GM18873 (cell line): ENCODE measurements around the gene GPR12.
"Not testable (repeated sequence)": the region's sequence is repeated elsewhere in the genome, so short reads cannot be mapped to it uniquely, and the experiment has no call there.

ENCODE experiments used
- ATAC-seq: cut with Tn5 transposase; IDR thresholded peaks from one replicate; pipeline ENCODE4 v1.9.1; 2021; ENCODE audit warnings: mild to moderate bottlenecking, moderate library complexity, moderate number of reproducible peaks; ENCODE audit not compliant: unreplicated experiment, low FRiP score

The GPR12 gene

DNA sequence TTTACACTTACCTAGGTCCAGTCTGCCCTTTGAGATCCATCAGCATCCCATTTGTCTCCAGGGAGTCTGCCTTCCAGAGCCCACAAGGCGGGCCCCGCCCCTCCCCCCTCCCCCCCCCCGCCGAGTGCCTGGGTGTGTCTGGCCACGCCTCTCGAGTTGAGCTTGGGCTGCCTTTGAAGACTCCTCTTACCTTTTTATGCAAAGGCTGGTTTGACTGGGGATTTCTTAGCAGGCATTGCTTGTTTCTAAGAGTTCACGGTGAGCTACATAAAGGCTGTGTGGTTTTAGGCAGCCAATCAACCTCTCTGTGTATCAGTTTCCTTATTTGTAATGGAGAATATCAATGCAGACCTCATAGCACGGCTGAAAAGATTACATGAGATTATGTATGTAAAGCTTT lies 11.3 kb downstream of the GPR12 start:
- no peak for ATAC-seq

GRCh38 chr13:26747706-26748105 lies 12.9 kb downstream of the GPR12 start:
- no peak for ATAC-seq

- ATAC-seq, result no peak
These were observed 16.6 kb downstream of the GPR12 start for GRCh38 chr13:26743971-26744370.

DNA sequence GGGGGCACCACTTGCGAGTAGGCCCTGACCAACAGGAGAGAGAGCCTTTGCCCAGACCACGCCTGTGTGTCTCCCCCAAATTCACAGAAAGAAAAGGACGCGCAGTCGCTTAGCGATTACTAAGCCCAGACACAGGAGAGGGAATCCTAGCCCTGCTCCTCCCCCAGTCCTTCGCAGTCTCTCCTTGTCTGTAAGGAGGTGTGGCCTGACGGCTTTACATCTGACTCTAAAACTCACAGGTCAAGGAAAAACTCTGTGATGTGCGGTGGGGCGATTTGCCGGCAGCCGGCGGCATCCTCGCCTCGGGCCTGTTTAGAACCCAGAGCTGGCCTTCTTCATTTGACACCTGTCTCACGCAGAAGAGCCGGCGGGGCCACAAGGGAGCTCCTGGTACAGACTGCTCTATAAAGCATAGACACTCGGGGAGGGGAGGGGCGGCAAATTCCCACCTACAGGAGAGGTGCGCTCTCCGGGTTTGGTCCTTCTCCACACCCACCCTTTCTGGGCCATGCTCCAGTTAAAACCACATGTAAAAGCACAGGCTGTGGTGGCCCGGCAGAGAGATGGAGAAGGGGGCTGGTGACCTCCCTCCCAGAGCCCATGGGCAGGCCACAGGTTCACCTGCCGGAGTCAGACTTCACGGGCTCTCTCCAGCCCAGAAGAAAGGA lies 17.8 kb downstream of the GPR12 start:
- no peak for ATAC-seq

DNA sequence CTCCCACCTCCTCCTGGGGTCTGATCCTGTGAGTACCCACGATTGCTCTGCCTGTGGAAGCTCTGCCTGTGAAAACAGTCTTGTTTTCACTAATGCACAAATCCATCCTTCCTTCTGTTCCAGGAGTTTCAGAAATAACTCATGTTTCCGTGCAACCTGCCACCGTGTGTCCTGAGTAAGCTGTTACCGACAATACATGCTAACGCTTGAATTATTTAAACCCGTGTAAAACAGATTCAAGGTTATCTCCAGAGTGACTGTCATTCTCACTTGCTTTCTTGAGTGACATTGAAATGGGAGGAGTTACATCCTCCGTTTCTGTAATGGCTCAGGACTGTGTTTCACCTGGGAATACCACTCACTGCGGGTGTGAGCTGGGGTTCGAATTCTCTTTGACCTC lies 24.9 kb downstream of the GPR12 start:
- no peak for ATAC-seq

- ATAC-seq, result no peak
These were observed 33.0 kb downstream of the GPR12 start for GRCh38 chr13:26727633-26728032.

DNA sequence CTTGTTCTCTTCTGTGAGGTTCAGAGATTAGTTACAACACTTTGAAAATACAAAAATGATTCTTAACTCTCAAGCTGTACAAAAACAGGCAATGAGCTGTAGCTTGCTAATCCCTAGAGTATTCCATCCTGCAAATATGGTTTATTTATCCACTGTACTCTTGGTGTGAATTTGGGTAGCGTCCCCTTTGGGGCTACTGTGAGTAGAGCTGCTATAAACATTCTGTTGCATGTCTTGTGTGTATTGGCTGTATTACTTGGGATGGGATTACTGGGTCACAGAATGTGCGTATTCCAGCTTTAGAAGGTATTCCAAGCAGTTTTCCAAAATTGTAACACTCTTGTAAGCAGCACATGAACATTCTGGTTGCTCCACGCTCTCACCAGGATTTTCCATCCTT lies 33.5 kb downstream of the GPR12 start:
- no peak for ATAC-seq

- ATAC-seq, result no peak
These were observed 33.9 kb downstream of the GPR12 start for GRCh38 chr13:26726684-26727083.

DNA sequence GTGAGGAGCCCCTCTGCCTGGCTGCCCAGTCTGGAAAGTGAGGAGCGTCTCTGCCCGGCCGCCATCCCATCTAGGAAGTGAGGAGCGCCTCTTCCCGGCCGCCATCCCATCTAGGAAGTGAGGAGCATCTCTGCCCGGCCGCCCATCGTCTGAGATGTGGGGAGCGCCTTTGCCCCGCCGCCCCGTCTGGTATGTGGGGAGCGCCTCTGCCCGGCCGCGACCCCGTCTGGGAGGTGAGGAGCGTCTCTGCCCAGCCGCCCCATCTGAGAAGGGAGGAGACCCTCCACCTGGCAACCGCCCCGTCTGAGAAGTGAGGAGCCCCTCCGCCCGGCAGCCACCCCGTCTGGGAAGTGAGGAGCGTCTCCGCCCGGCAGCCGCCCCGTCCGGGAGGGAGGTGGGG lies 37.0 kb downstream of the GPR12 start:
- ATAC-seq, result not testable (repeated sequence)

GRCh38 chr13:26722321-26722720 lies 38.3 kb downstream of the GPR12 start:
- no peak for ATAC-seq

GRCh38 chr13:26721251-26722121 lies 39.1 kb downstream of the GPR12 start:
- ATAC-seq, result no peak

DNA sequence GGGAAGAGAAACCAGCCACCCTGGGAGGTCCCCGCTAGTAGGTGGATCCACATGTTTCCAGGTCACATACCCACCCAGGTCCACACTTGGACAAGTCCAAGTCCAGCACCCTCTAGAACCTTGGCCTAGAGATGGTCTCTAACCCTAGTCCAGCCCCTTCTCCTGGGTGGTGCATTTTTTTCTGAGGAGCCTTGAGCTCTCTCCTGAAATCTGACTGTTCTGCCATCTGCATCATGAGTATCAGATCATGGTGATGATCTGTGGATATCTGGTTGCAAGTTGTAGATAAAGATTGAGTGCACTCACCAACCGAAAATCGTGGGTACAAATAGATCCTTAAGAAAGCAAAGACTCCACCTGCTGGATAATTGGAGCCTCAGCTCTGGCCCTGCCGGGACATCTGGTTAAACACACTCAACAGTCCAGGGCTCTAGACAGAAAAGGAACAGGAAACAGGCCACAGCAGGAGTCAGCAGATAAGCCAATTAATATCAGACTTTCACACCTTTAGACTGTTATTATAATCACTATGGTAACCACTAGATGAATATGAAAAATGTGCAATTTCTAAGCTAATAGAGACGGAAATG lies 41.1 kb downstream of the GPR12 start:
- ATAC-seq, result no peak

DNA sequence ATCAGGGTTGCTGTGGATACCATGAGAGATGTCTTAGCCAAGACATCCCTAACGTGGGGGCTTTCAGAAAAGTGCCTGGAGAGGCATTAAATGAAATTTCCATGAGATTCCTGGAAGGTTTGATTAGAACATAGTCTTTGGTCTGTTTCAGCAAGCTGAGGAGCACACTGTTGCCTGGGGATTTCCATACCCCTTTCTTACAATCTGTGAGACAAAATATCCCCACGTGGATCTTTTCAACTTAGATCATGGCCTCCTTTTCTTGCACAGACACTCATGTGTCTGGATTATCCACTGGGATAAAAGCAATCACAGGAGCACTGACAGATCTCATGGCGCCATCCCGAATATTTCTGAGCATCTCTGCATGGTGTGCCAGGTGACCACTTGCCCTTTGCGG lies 41.7 kb downstream of the GPR12 start:
- ATAC-seq, result no peak

DNA sequence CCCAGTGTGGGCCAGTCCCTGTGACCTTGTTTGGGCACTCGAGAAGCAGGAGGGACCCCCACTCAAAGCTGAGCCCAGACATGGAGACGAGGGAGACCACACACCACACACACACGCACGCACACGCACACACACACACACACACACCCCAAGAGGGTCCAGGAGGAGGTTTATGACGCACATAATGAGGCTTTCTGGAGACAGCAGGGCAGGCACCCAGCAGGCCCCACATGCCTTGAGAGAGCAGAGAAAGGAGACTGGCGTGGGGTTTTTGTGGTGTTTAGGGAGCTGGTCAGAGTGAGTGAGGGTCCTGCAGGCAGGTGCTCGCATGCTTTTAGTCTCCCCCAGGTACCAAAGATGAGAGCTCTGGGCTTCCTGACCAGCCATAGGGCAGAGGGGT lies 42.4 kb downstream of the GPR12 start:
- no peak for ATAC-seq

DNA sequence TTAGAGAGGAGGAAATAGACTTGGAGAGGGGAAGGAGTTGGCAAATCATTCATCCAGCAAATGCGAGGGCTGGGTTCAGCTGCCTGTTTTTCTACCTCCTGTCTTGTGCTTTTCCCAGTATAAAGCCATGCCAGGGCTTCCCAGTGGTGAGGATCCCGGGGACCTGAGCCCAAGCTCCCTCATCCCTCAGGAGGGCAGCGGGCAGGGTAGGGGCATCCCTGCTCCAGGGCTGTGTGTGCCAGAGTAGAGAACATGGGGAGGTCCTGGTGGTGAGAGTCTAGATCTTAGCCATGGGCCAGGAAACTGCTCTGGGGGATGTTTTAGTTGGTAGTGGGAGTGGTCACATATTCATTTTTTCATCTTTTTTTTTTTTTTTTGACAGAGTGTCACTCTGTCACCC lies 43.6 kb downstream of the GPR12 start:
- no peak for ATAC-seq

DNA sequence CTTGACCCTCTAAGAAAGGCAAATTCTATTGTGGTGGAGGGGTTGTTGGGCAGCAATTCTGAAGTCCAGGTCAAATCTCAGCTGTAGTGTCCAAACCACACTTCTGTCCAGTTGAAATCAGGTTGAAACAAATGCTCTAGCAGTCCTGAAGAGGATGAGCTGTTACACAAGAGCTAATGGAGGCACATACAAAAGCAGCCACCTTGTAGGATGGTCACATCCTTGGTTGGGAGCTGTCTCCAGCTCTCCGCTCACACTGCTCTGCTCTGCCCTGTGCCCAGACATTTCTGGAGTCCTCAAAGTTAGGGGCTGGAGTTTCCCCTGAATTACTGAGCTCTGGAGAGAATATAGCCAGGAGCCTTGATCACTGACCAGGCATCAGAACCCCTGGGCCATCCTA lies 47.2 kb downstream of the GPR12 start:
- no peak for ATAC-seq

DNA sequence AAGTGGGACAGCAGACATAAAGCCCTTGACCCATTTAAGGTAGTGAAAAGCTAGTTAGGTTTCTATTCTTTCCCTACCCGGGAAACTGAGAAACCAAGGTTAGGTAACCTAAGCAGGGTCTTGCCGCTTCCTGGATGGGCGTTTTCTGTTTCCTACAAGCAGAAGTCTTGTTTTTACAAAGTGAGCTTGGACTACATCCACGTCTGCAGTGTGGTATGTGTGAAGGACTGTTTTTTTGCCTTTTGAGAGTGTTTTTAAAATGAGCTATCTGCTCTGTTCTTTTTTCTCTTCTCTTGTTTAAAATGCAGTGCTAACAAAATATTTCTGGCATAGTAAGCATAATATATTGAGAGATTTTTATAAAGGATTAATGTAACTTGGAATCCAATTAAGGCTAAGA lies 49.4 kb downstream of the GPR12 start:
- ATAC-seq, result no peak

- ATAC-seq, result no peak
These were observed 50.4 kb downstream of the GPR12 start for GRCh38 chr13:26710166-26710565.

DNA sequence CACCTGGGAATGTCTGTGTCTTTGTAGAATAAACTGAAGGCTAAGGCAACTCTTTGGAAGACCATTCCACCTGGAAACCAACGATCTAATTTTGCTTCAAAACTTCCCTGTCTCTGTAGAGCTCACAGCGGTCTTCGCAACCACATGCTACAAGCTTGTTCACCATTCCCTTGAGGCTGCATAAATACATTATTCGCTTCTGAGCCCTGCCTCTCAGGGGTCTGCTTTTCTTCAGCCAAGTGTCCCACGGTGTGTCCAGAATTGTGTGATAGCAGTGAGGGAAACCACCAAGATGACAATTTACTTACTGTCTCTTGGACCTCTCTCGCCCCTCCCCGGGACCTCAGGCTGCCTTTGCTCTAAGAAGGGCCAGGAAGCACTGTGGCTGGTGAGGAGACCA lies 51.1 kb downstream of the GPR12 start:
- no peak for ATAC-seq

- no peak for ATAC-seq
These were observed 52.6 kb downstream of the GPR12 start for GRCh38 chr13:26708007-26708297.

- ATAC-seq, result no peak
These were observed 53.2 kb downstream of the GPR12 start for GRCh38 chr13:26707122-26708006.
